GM21381 (cell line): ENCODE results near the gene SMG5.

Source experiments
- ATAC-seq: cut with Tn5 transposase; IDR thresholded peaks from one replicate; pipeline ENCODE4 v1.9.1; 2021; ENCODE audit warnings: mild to moderate bottlenecking, moderate library complexity; ENCODE audit not compliant: unreplicated experiment

Gene SMG5

GRCh38 chr1:156246241-156246780 is 36.3 kb downstream of the SMG5 start:
- no peak for ATAC-seq

- no peak for ATAC-seq
Measured at GRCh38 chr1:156245451-156246232, 37.0 kb downstream of the SMG5 start.

GRCh38 chr1:156244712-156245111 is 37.9 kb downstream of the SMG5 start:
- ATAC-seq: no peak

- no peak for ATAC-seq
Measured at GRCh38 chr1:156244126-156244525, 38.5 kb downstream of the SMG5 start.

GRCh38 chr1:156242738-156243137 is 39.9 kb downstream of the SMG5 start:
- no peak for ATAC-seq

GRCh38 chr1:156241926-156242325 is 40.7 kb downstream of the SMG5 start, which contains the start of gene BGLAP:
Gene BGLAP (plus strand): TSS chr1:156242184. CDS start chr1:156242232, 48 bp downstream.
- no peak for ATAC-seq

- no peak for ATAC-seq
Measured at GRCh38 chr1:156241311-156241811, 41.3 kb downstream of the SMG5 start.

- no peak for ATAC-seq
Measured at GRCh38 chr1:156238248-156238647, 44.4 kb downstream of the SMG5 start.

- ATAC-seq: no peak
Measured at GRCh38 chr1:156236164-156236563, 46.5 kb downstream of the SMG5 start.

- no peak for ATAC-seq
Measured at GRCh38 chr1:156233426-156234127, 49.0 kb downstream of the SMG5 start.

- ATAC-seq: no peak
Measured at GRCh38 chr1:156232201-156232894, 50.3 kb downstream of the SMG5 start.

- no peak for ATAC-seq
Measured at GRCh38 chr1:156230473-156230837, 52.2 kb downstream of the SMG5 start.

GRCh38 chr1:156229809-156230472 is 52.7 kb downstream of the SMG5 start:
- no peak for ATAC-seq

GRCh38 chr1:156228501-156228900 is 54.1 kb downstream of the SMG5 start:
- ATAC-seq: no peak

GRCh38 chr1:156226782-156227181 is 55.8 kb downstream of the SMG5 start:
- ATAC-seq: peak; percentile 4

- peak; percentile 56 for ATAC-seq
Measured at GRCh38 chr1:156226116-156226538, 56.5 kb downstream of the SMG5 start.

- ATAC-seq: peak; percentile 6
Measured at GRCh38 chr1:156225677-156226014, 57.0 kb downstream of the SMG5 start.

GRCh38 chr1:156221986-156222692 is 60.5 kb downstream of the SMG5 start:
- ATAC-seq: no peak

- no peak for ATAC-seq
Measured at GRCh38 chr1:156220226-156220625, 62.4 kb downstream of the SMG5 start.

GRCh38 chr1:156217871-156218270 is 64.8 kb downstream of the SMG5 start:
- ATAC-seq: no peak
